DMS153 treated with DMSO at 0.1 percent for 48 hours (cell line): Measurements from ENCODE around the gene SEMA6A.

Experiments used
- DNase-seq: peaks from one replicate; lab custom pipeline; 2025; ENCODE audit not compliant: unreplicated experiment; lab: John Stamatoyannopoulos, UW

Gene SEMA6A

GRCh38 chr5:116574367-116575325 lies at the start of gene SEMA6A:
SEMA6A (minus strand) TSS chr5:116574823; CDS start chr5:116504944, 69,879 bp downstream.
- DNase-seq, result peak; percentile 23

GRCh38 chr5:116622375-116623050 lies 47.9 kb upstream of the SEMA6A start:
- DNase-seq, result no peak

- no peak for DNase-seq
These were observed 47.0 kb upstream of the SEMA6A start for GRCh38 chr5:116621599-116621998.

DNA sequence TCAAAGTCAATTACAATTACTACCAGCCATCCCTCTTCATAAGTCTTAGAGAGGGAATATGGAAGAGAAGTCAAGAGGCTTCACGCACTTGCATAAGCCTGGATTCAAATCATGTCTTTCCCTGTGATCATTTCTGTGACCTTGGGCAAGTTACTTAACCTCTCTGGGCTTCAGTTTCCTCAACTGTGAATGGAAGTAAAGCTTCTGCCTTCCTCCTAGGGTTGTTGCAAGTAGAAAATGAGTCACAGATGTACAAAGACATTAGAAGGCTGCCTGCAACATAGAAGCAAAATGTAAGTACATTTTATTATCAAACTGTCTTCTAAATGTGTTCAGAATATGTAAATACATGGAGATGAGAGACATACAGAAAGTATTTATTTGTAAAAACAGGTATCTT lies 42.3 kb upstream of the SEMA6A start:
- DNase-seq, result no peak

GRCh38 chr5:116614603-116614920 lies 39.9 kb upstream of the SEMA6A start:
- DNase-seq, result no peak

- no peak for DNase-seq
These were observed 38.8 kb upstream of the SEMA6A start for GRCh38 chr5:116613445-116613844.

DNA sequence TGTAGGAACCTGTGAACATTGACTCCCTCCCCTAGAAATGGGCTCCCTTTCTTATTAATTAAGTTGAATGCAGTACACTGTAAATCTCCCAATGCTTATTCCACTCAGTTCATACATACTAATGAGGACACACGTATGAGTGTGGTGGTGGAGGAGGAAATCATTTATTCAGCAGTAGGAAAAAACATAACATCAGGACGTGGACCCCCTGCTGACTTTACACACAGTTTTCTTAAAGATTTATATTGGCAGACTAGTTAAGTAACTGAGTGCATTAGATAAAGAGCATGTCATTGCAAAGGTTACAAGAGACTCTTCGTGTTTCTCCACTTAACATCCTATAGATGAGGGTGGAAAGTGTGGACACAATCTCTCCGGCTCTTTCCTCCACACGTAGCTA lies 37.8 kb upstream of the SEMA6A start:
- no peak for DNase-seq

DNA sequence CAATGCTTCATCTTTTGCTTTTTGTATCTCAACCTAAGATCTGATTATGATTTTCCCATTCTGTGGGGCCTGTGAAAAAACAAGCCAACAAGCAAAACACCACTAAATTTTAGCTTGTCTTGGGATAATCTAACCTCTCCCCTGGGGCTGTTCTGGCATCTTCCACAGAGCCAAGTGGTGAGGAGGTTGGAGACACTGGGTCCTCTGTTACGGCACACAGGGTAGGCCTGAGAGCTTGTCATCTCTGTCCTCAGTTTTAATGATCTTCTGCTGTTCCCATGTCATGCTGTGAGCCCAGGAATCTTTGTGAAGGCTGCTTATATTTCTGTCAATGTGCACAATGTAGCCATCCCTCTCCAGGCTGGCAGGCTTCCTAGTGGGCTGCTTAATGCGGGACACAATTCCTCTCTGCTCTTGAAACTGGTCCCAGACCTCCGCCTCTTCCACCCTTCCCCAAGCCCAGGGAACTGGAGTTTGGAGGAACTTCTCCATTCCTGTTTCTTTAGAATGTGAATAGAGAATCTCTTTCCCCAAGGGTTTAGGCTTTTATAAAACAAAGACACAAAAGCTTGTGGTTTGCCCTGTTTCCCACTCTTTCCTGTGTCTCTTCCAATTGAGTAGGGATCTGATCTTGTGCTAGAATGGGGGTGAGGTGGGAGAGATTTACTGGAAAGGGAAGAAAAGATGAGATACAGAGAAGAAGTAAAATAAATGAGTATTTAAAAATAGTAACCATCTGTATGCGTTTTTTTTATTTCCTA lies 30.9 kb upstream of the SEMA6A start:
- no peak for DNase-seq

GRCh38 chr5:116604805-116605204 lies 30.2 kb upstream of the SEMA6A start:
- DNase-seq, result no peak

- DNase-seq, result no peak
These were observed 26.3 kb upstream of the SEMA6A start for GRCh38 chr5:116600876-116601275.

DNA sequence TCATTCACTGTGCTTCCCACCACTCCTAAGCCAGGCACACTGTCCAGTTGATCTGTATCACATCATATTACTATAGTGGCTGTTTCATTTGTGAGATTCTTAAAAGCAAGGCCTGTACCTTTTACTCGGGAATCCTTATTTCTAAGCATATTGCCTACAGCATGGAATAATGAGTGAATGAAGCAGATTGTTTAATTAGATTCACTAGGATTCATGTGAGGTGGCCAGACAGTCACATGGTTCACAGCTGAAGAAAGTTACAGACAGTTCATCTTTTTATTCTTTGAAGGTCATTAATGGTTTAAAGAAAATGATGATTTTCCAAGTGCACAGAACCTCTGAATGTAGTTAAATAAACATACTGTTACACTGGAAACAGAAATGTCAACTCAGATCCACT lies 24.3 kb upstream of the SEMA6A start:
- DNase-seq, result no peak

DNA sequence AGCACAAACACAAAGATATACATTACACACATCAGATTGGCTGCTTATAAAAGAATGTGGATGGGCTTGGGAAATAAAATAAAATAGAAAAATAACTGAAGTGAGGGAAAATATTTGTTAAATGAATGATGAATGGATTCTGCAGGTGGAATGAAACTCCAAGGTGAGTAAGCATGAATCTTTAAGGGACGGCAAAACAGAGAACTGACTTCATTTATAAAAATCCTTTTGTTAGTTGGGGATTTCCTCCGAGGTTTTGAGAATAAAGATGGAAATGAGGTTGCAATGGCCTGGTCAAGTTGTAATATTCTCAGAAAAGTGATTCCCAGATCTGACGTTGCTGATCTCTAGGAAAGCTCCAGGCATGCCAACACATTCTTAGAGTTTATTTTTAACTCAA lies 20.9 kb upstream of the SEMA6A start:
- no peak for DNase-seq

DNA sequence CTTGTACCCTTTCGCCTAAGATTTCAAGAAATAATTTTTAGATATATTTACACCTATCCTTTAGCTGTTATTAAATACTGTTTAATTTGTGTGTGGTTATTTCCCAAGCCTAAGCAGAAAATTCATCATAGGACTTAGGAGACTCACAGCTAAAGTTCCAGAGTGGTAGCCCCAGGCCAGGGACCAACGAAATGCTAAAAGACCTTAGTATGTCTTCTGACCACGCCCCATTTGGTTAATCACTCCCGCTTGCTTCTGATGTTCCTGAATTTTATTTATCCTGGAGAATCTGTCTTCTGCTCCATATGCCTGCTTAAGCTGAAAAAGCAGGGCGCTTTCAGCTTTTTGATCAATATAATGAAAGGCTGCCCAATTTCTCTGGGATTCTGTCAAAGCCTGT lies 18.7 kb upstream of the SEMA6A start:
- no peak for DNase-seq

GRCh38 chr5:116585227-116585626 lies 10.6 kb upstream of the SEMA6A start:
- no peak for DNase-seq

- DNase-seq, result no peak
These were observed 9.2 kb upstream of the SEMA6A start for GRCh38 chr5:116583862-116584222.

DNA sequence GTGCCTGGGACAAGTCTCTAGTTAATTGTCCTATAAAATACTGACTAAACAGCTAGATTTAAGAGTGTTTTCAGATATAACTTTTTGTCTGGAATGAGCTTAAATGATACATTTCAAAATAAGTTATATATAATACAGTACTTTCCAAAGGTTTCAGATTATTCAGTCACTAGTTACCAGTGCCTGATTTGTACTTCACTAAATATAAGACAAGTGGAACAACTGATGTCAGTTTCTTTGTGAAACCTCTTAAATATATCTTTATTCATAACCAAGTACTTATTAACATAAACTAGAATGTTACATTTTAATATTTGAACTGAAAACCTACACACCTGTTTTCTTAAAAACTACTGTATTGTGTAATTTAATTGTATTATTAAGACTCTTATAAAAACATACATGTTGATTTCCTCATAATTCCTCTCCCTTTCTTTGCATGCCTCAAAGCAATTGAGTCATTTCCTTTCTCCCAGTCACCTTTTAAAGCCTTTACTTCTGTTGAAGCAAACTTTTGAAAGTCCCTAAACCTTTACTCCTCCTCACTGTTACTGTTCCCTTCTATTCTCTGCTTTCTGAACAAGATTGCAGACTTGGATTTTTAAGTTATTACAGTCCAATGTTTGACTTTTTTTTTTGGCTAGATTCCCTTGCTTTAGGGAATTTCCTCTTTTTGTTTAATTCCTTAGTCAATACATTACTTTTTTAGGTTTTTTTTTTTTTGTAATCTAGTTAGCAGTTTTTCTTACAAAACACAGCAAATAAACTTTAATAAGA lies 8.7 kb upstream of the SEMA6A start:
- no peak for DNase-seq

DNA sequence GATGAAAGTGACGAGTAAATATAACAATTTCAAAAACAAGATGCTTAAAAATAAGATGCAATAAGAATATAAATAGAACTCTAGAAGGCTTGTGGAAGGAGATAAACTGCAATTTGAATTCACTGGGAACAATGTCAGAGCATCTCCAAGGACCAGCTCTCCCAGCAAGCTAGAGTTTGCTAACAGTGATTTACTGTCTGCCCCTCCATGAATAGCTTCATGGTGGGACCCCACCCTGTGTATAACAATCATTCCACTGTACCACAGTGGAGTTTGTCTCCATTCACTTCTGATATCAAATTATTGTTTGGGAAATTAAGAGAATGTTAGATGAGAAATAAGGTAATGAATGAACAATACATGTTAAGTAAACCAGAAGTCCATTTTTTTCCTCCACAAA lies 7.3 kb upstream of the SEMA6A start:
- DNase-seq, result no peak

- no peak for DNase-seq
These were observed 4.5 kb upstream of the SEMA6A start for GRCh38 chr5:116579144-116579543.

GRCh38 chr5:116578676-116579075 lies 4.1 kb upstream of the SEMA6A start:
- DNase-seq, result no peak

DNA sequence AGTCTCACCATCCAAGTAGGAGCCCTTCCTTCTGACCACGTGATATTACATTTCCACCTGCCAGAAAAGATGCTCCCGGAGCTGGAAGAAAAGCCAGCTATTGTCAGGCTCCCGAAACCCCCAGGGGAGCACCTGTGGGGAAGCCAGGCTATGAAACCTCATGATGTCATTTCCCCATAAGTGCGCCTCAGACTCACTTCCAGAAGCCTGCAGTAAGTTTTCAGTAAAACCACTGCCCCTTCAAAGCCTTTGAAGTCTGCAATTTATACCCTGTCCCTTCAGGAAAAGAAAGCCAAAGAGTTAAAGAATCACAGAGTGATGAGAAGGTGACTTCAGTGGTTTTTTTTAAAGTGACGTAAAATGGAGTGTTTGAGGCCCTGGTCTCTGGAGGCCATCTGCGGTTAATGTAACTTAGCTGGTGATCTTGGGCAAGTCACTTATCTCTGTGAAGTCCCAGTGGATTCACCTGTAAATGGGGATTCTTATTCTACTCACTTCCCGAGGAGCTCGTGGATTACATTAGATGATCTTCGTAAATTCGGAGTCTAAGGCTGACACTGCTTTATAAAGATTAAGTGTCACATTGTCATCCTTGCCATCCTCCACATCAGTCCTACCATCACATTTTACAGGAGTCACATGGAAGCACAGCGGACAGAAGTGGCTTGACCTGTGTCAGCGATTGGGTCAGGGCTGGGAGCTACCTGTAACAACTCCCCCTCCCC lies 2.6 kb upstream of the SEMA6A start:
- DNase-seq, result no peak
